ENCODE data around the gene ATP5F1E. TPM values are rescaled to one million over a fixed set of nuclear protein-coding genes. Genes with fewer than 3 reads are reported as not detected.

Gene ATP5F1E
- total and polyA plus RNA-seq, 2 donors from 2014 or later = 67.7 to 251 TPM

DNA sequence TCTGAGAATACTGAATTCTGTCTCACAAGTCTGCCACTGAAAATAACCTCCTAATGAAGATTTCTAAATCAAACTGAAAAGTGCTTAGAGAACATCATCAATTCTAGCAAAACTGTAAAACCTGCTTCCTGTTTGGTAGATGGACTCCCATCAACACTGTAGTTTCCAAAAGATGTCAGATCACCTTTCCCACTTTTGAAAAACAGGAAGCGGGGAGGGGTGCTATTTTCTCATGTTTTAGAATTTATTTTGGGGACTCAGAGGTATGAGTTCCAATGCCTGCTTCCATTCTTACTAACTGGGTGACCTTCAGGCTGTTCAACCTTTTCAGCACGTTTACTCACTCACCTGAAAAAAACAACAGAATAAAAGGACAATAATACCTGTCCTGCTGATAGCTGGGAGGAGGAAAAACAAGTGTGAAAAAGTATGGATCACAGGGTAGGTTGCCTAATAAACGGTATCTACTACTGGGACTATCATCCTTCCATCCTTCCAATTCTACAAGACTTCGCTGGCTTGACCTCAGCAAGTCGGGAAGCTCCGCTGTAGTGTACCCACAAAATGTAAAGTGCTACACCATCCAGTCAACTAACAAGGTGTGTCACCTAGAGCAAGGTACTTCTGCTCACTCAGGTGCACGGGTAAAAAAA, 1.1 kb downstream of the ATP5F1E start:
- H3K36me3 ChIP-seq (ENCODE audit: control insufficient read depth in 2 of 3, insufficient read depth in 3 of 3, low read length in 3 of 3) = peaks cover 7 to 56% (median 16%) of the 10 kb centered on the region in 3 donors

DNA sequence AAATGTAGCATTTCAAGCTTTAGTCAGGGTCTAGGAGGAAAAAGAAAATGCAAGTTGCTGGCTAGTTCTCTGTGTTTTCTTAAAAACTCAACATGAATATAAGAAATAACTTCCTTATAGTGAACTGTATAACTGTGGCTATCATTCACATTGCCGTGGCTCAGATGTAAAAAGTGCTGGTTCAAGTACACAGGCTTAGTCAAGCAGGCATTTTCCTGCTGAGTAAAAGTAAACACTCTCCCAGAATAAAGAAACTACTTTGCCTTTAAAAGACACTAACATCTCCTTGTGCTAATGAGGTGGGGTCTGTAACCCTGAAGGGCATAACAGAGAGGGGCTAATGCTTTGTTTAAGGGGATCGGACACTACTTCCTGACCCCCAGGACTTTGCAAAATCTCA, 3.3 kb downstream of the ATP5F1E start:
- Histone ChIP-seq H3K4me3 (ENCODE audit: low read length in 3 of 3) (no peak overlapping the region), H3K27me3 (ENCODE audit: control insufficient read depth, insufficient read depth, low read length) (no peaks in the 10 kb centered on the region), H3K4me1 (ENCODE audit: control insufficient read depth in 2 of 3, insufficient read depth in 2 of 3, low read depth in 1 of 3, low read length in 3 of 3) (peaks cover 0 to 20% (median 10%) of the 10 kb centered on the region in 3 donors), H3K36me3 (ENCODE audit: control insufficient read depth in 2 of 3, insufficient read depth in 3 of 3, low read length in 3 of 3) (peaks cover 2 to 56% (median 22%) of the 10 kb centered on the region in 3 donors), H3K9me3 (ENCODE audit: control insufficient read depth in 2 of 3, insufficient read depth in 1 of 3, low read length in 3 of 3) (no peaks in the 10 kb centered on the region), H3K9ac (ENCODE audit: low read length in 3 of 3) (peak overlapping the region in 1 of 3 donors; percentile 41), H3K27ac (ENCODE audit: low read depth in 2 of 2, low read length in 2 of 2) (no peak overlapping the region)
- TF ChIP-seq, protein P1, sequence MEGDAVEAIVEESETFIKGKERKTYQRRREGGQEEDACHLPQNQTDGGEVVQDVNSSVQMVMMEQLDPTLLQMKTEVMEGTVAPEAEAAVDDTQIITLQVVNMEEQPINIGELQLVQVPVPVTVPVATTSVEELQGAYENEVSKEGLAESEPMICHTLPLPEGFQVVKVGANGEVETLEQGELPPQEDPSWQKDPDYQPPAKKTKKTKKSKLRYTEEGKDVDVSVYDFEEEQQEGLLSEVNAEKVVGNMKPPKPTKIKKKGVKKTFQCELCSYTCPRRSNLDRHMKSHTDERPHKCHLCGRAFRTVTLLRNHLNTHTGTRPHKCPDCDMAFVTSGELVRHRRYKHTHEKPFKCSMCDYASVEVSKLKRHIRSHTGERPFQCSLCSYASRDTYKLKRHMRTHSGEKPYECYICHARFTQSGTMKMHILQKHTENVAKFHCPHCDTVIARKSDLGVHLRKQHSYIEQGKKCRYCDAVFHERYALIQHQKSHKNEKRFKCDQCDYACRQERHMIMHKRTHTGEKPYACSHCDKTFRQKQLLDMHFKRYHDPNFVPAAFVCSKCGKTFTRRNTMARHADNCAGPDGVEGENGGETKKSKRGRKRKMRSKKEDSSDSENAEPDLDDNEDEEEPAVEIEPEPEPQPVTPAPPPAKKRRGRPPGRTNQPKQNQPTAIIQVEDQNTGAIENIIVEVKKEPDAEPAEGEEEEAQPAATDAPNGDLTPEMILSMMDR (IDR thresholded peaks at IDR 0.05; ENCODE audit: borderline replicate concordance, extremely low read depth, insufficient read depth) = no peak
- DNase-seq (no peak), FAIRE-seq (no peak)
- intact Hi-C loops (cut with DNase I) = loop anchor here (10.0 kb wide), 1 partner anchor 124 kb away; no protein-coding TSS in a partner anchor

More for the DNA sequence above, 1.1 kb downstream of the ATP5F1E start:
- DNase-seq (no peak), FAIRE-seq (no peak)
- Histone ChIP-seq H3K27ac (ENCODE audit: low read depth in 2 of 2, low read length in 2 of 2) (no peak overlapping the region), H3K9ac (ENCODE audit: low read length in 3 of 3) (peak overlapping the region; percentile 68 to 75 (median 71)), H3K4me3 (ENCODE audit: low read length in 3 of 3) (peak overlapping the region; percentile 70 to 86 (median 75)), H3K4me1 (ENCODE audit: control insufficient read depth in 2 of 3, insufficient read depth in 2 of 3, low read depth in 1 of 3, low read length in 3 of 3) (peaks cover 0 to 20% (median 10%) of the 10 kb centered on the region in 3 donors), H3K9me3 (ENCODE audit: control insufficient read depth in 2 of 3, insufficient read depth in 1 of 3, low read length in 3 of 3) (no peaks in the 10 kb centered on the region), H3K27me3 (ENCODE audit: control insufficient read depth, insufficient read depth, low read length) (no peaks in the 10 kb centered on the region)
- intact Hi-C loops (cut with DNase I) = no loop called here
- TF ChIP-seq, protein P1 (IDR thresholded peaks at IDR 0.05; ENCODE audit: borderline replicate concordance, extremely low read depth, insufficient read depth) = no peak

DNA sequence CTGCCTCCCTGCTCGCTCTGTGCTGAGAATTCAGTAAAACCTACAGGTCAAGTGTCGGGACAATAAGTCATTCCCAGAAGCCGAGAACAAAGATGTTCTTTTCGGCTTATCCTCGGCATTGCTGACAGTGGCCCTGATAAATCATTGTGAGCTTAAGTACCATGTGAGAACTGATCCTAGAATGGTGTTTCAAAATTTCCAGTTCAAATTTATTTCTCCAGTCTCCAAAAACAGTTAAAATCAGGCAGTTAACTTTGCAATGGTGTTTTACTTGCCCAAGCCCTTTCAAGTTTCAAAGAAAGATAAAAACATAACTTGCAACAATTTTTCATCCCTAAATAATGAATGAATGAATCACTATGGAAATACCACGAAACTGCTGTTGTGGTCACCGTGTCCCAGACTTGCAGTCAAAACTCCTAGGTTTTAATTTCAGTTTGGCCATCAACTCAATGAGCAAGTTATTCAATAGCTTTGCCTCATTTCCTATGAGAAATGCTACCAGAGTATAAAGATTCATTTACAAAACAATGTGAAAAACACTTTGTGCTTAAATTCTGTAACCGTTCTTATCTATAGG, 4.3 kb downstream of the ATP5F1E start:
- Histone ChIP-seq H3K27ac (ENCODE audit: low read depth in 2 of 2, low read length in 2 of 2) (no peak overlapping the region), H3K27me3 (ENCODE audit: control insufficient read depth, insufficient read depth, low read length) (no peaks in the 10 kb centered on the region), H3K4me1 (ENCODE audit: control insufficient read depth in 2 of 3, insufficient read depth in 2 of 3, low read depth in 1 of 3, low read length in 3 of 3) (peaks cover 0 to 18% (median 10%) of the 10 kb centered on the region in 3 donors), H3K9ac (ENCODE audit: low read length in 3 of 3) (no peak overlapping the region), H3K4me3 (ENCODE audit: low read length in 3 of 3) (no peak overlapping the region), H3K9me3 (ENCODE audit: control insufficient read depth in 2 of 3, insufficient read depth in 1 of 3, low read length in 3 of 3) (no peaks in the 10 kb centered on the region), H3K36me3 (ENCODE audit: control insufficient read depth in 2 of 3, insufficient read depth in 3 of 3, low read length in 3 of 3) (peaks cover 2 to 55% (median 22%) of the 10 kb centered on the region in 3 donors)
- FAIRE-seq = no peak
- intact Hi-C loops (cut with DNase I) = loop anchor here (10.0 kb wide), 1 partner anchor 123 kb away; no protein-coding TSS in a partner anchor
- TF ChIP-seq, protein P1 (IDR thresholded peaks at IDR 0.05; ENCODE audit: borderline replicate concordance, extremely low read depth, insufficient read depth) = no peak
- no peak for DNase-seq
